AML-193 (cell line): Measurements from ENCODE around the gene P2RY6.
"Not testable (repeated sequence)": the region's sequence is repeated elsewhere in the genome, so short reads cannot be mapped to it uniquely, and the experiment has no call there.

ENCODE experiments used
- DNase-seq, 2 experiments: peaks; one replicate each; lab custom pipeline; 2025; lab: John Stamatoyannopoulos, UW

The P2RY6 gene

GRCh38 chr11:73271936-73272679, at the start of gene P2RY6:
P2RY6 (plus strand) TSS chr11:73272338; CDS start chr11:73296519, 24,181 bp downstream.
- DNase-seq: peak; percentile 81 to 85

GRCh38 chr11:73223998-73224730, 48.0 kb upstream of the P2RY6 start:
- DNase-seq: no peak

GRCh38 chr11:73225001-73225686, 47.0 kb upstream of the P2RY6 start:
- DNase-seq: no peak

- DNase-seq: no peak
These were observed 46.3 kb upstream of the P2RY6 start for GRCh38 chr11:73225851-73226250.

- no peak for DNase-seq
These were observed 45.7 kb upstream of the P2RY6 start for GRCh38 chr11:73226297-73227006.

- no peak for DNase-seq
These were observed 44.4 kb upstream of the P2RY6 start for GRCh38 chr11:73227571-73228211.

- no peak for DNase-seq
These were observed 43.6 kb upstream of the P2RY6 start for GRCh38 chr11:73228268-73229134.

GRCh38 chr11:73229321-73229895, 42.7 kb upstream of the P2RY6 start:
- DNase-seq: no peak

GRCh38 chr11:73229896-73230875, 42.0 kb upstream of the P2RY6 start:
- DNase-seq: no peak

- no peak for DNase-seq
These were observed 41.2 kb upstream of the P2RY6 start for GRCh38 chr11:73230931-73231330.

GRCh38 chr11:73232487-73232886, 39.7 kb upstream of the P2RY6 start:
- not testable (repeated sequence) for DNase-seq

GRCh38 chr11:73233211-73233610, 38.9 kb upstream of the P2RY6 start:
- DNase-seq: no peak

GRCh38 chr11:73233692-73234470, 38.3 kb upstream of the P2RY6 start:
- no peak for DNase-seq

GRCh38 chr11:73234471-73235181, 37.5 kb upstream of the P2RY6 start:
- no peak for DNase-seq

GRCh38 chr11:73235236-73235786, 36.8 kb upstream of the P2RY6 start:
- no peak for DNase-seq

- DNase-seq: no peak
These were observed 35.9 kb upstream of the P2RY6 start for GRCh38 chr11:73236205-73236765.

- peak; percentile 63 to 69 for DNase-seq
These were observed 35.3 kb upstream of the P2RY6 start for GRCh38 chr11:73236854-73237253.
